ENCODE results near the gene SYT1.

DNA sequence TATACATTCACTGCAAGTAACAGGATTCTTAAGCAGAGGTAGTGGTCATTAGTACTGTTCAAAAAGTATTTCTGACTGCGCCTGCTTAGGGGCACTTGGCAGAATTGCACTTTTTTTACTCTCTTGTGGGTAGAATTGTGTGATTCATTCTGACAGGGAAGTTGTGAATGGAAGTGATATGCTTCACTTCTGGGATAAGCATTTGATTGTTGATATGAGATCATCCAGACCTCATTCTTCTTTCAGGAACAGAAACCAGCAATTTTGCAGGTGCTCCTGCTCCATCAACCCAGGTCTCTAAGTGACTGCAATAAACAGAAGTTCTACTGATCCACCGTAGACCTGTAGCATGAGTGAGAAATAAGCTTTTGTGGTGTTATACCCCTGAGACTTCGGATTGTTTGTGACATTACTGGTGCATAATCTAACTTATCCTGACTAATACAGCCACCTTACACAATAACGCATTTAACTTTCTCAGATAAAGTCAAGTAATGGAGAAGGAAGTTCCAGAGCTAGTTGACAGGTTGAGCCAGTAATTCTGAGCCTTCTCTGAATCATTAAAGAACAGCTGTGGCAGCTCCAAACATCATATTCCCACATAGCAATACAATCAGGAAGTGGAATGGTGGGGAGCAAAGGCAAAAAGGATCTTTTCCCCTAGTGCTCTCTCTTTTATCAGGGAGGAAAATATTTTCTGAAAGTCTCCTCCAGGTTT, 387.9 kb downstream of the SYT1 start:
- TF ChIP-seq, protein P1, sequence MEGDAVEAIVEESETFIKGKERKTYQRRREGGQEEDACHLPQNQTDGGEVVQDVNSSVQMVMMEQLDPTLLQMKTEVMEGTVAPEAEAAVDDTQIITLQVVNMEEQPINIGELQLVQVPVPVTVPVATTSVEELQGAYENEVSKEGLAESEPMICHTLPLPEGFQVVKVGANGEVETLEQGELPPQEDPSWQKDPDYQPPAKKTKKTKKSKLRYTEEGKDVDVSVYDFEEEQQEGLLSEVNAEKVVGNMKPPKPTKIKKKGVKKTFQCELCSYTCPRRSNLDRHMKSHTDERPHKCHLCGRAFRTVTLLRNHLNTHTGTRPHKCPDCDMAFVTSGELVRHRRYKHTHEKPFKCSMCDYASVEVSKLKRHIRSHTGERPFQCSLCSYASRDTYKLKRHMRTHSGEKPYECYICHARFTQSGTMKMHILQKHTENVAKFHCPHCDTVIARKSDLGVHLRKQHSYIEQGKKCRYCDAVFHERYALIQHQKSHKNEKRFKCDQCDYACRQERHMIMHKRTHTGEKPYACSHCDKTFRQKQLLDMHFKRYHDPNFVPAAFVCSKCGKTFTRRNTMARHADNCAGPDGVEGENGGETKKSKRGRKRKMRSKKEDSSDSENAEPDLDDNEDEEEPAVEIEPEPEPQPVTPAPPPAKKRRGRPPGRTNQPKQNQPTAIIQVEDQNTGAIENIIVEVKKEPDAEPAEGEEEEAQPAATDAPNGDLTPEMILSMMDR (conservative IDR thresholded peaks at IDR 0.05 in 1 of 2, IDR thresholded peaks at IDR 0.05 in 1 of 2; ENCODE audit: low read depth in 1 of 2, low read length in 2 of 2) = no peak
- TF ChIP-seq EZH2 (IDR thresholded peaks at IDR 0.05; ENCODE audit: low read length, missing control alignments) = no peak
